ENCODE results near the gene PHKB.

- TF ChIP-seq, protein P1, sequence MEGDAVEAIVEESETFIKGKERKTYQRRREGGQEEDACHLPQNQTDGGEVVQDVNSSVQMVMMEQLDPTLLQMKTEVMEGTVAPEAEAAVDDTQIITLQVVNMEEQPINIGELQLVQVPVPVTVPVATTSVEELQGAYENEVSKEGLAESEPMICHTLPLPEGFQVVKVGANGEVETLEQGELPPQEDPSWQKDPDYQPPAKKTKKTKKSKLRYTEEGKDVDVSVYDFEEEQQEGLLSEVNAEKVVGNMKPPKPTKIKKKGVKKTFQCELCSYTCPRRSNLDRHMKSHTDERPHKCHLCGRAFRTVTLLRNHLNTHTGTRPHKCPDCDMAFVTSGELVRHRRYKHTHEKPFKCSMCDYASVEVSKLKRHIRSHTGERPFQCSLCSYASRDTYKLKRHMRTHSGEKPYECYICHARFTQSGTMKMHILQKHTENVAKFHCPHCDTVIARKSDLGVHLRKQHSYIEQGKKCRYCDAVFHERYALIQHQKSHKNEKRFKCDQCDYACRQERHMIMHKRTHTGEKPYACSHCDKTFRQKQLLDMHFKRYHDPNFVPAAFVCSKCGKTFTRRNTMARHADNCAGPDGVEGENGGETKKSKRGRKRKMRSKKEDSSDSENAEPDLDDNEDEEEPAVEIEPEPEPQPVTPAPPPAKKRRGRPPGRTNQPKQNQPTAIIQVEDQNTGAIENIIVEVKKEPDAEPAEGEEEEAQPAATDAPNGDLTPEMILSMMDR (optimal IDR thresholded peaks at IDR 0.05 in 1 of 3, IDR thresholded peaks at IDR 0.05 in 1 of 3, conservative IDR thresholded peaks at IDR 0.05 in 1 of 3; ENCODE audit: extremely low read depth in 1 of 3, insufficient read depth in 2 of 3, low read length in 3 of 3), result no peak
- no peak for TF ChIP-seq EZH2 (IDR thresholded peaks at IDR 0.05; ENCODE audit: low read length)
Measured at GRCh38 chr16:47700857-47701587, 239.9 kb downstream of the PHKB start.
